ENCODE measurements around the gene WDR27.

WDR27 gene

GRCh38 chr6:169568314-169569087, 133.3 kb downstream of the WDR27 start:
- DNase-seq (ENCODE audit: extremely low read depth in 1 of 2, low read depth in 1 of 2) = no peak

GRCh38 chr6:169567819-169568218, 134.0 kb downstream of the WDR27 start:
- no peak for DNase-seq (ENCODE audit: extremely low read depth in 1 of 2, low read depth in 1 of 2)

- DNase-seq (ENCODE audit: extremely low read depth in 1 of 2, low read depth in 1 of 2) = no peak
These were observed 134.7 kb downstream of the WDR27 start for GRCh38 chr6:169566961-169567750.

- no peak for DNase-seq (ENCODE audit: extremely low read depth in 1 of 2, low read depth in 1 of 2)
These were observed 135.5 kb downstream of the WDR27 start for GRCh38 chr6:169566319-169566718.

GRCh38 chr6:169564453-169565240, 137.2 kb downstream of the WDR27 start:
- no peak for DNase-seq (ENCODE audit: extremely low read depth in 1 of 2, low read depth in 1 of 2)

- no peak for DNase-seq (ENCODE audit: extremely low read depth in 1 of 2, low read depth in 1 of 2)
These were observed 140.2 kb downstream of the WDR27 start for GRCh38 chr6:169561665-169562064.

GRCh38 chr6:169559592-169559991, 142.2 kb downstream of the WDR27 start:
- no peak for DNase-seq (ENCODE audit: extremely low read depth in 1 of 2, low read depth in 1 of 2)

- no peak for DNase-seq (ENCODE audit: extremely low read depth in 1 of 2, low read depth in 1 of 2)
These were observed 142.9 kb downstream of the WDR27 start for GRCh38 chr6:169558774-169559441.

- no peak for DNase-seq (ENCODE audit: extremely low read depth in 1 of 2, low read depth in 1 of 2)
These were observed 143.5 kb downstream of the WDR27 start for GRCh38 chr6:169558378-169558773.

GRCh38 chr6:169557887-169558286, 143.9 kb downstream of the WDR27 start:
- DNase-seq (ENCODE audit: extremely low read depth in 1 of 2, low read depth in 1 of 2) = no peak

GRCh38 chr6:169556758-169557548, 144.9 kb downstream of the WDR27 start:
- DNase-seq (ENCODE audit: extremely low read depth in 1 of 2, low read depth in 1 of 2) = peak; percentile 8 to 31

GRCh38 chr6:169555971-169556617, 145.7 kb downstream of the WDR27 start:
- DNase-seq (ENCODE audit: extremely low read depth in 1 of 2, low read depth in 1 of 2) = no peak

GRCh38 chr6:169545982-169546381, 155.8 kb downstream of the WDR27 start:
- no peak for DNase-seq (ENCODE audit: extremely low read depth in 1 of 2, low read depth in 1 of 2)

GRCh38 chr6:169543704-169544103, 158.1 kb downstream of the WDR27 start:
- DNase-seq (ENCODE audit: extremely low read depth in 1 of 2, low read depth in 1 of 2) = no peak

GRCh38 chr6:169542491-169542890, 159.3 kb downstream of the WDR27 start:
- DNase-seq (ENCODE audit: extremely low read depth in 1 of 2, low read depth in 1 of 2) = no peak

GRCh38 chr6:169539176-169539897, 162.5 kb downstream of the WDR27 start:
- DNase-seq (ENCODE audit: extremely low read depth in 1 of 2, low read depth in 1 of 2) = no peak

- no peak for DNase-seq (ENCODE audit: extremely low read depth in 1 of 2, low read depth in 1 of 2)
These were observed 165.2 kb downstream of the WDR27 start for GRCh38 chr6:169536446-169537170.

GRCh38 chr6:169534039-169534421, 167.8 kb downstream of the WDR27 start:
- no peak for DNase-seq (ENCODE audit: extremely low read depth in 1 of 2, low read depth in 1 of 2)

Data from stimulated activated CD8-positive, alpha-beta memory T cell treated with anti-CD3 and anti-CD28 coated beads, Interleukin-7, amount 100 ng/mL, for 48 hours (primary cell).